ENCODE data around the gene KIAA0930.

GRCh38 chr22:45199723-45200122 is 41.0 kb downstream of the KIAA0930 start:
- TF ChIP-seq ZFP3 (CRISPR knock-in tag; IDR thresholded peaks at IDR 0.05), result no peak
- no peak for TF ChIP-seq GLIS3 (CRISPR knock-in tag; IDR thresholded peaks at IDR 0.05)
- no peak for TF ChIP-seq CREB5 (CRISPR knock-in tag; IDR thresholded peaks at IDR 0.05; ENCODE audit: low read depth)
- TF ChIP-seq POU6F1 (CRISPR knock-in tag; IDR thresholded peaks at IDR 0.05; ENCODE audit: borderline replicate concordance, low read depth), result no peak
- no peak for TF ChIP-seq PATZ1 (CRISPR knock-in tag; IDR thresholded peaks at IDR 0.05; ENCODE audit: borderline replicate concordance)
- no peak for TF ChIP-seq ARNTL (CRISPR knock-in tag; IDR thresholded peaks at IDR 0.05; ENCODE audit: borderline replicate concordance, low read depth)
- TF ChIP-seq ZFP30 (CRISPR knock-in tag; IDR thresholded peaks at IDR 0.05), result no peak

Data from SK-N-SH treated with all-trans-retinoic acid at 6 μM for 48 hours (cell line).